ENCODE measurements around the gene PLSCR5.
A peak's percentile ranks its signal among the peaks of the same experiment; 100 is the strongest.

The PLSCR5 gene

GRCh38 chr3:146536681-146537080 lies 68.5 kb downstream of the PLSCR5 start:
- DNase-seq (ENCODE audit: low read depth in 2 of 2), result peak; percentile 29 to 91
- H3K4me3 ChIP-seq (replicated peaks in 1 of 2; ENCODE audit: low read depth in 2 of 2, low read length in 2 of 2), result no peak overlapping the region
- TF ChIP-seq, protein P1, sequence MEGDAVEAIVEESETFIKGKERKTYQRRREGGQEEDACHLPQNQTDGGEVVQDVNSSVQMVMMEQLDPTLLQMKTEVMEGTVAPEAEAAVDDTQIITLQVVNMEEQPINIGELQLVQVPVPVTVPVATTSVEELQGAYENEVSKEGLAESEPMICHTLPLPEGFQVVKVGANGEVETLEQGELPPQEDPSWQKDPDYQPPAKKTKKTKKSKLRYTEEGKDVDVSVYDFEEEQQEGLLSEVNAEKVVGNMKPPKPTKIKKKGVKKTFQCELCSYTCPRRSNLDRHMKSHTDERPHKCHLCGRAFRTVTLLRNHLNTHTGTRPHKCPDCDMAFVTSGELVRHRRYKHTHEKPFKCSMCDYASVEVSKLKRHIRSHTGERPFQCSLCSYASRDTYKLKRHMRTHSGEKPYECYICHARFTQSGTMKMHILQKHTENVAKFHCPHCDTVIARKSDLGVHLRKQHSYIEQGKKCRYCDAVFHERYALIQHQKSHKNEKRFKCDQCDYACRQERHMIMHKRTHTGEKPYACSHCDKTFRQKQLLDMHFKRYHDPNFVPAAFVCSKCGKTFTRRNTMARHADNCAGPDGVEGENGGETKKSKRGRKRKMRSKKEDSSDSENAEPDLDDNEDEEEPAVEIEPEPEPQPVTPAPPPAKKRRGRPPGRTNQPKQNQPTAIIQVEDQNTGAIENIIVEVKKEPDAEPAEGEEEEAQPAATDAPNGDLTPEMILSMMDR (IDR thresholded peaks at IDR 0.05; ENCODE audit: low read depth, low read length), result no peak

Measured in cardiac fibroblast (primary cell).